ENCODE results near the gene INTS2. TPM values are rescaled to one million over a fixed set of nuclear protein-coding genes. Genes with fewer than 3 reads are reported as not detected.
A peak's percentile ranks its signal among the peaks of the same experiment; 100 is the strongest.
"Not testable (repeated sequence)": the region's sequence is repeated elsewhere in the genome, so short reads cannot be mapped to it uniquely, and the experiment has no call there.

Gene INTS2
- total and polyA plus RNA-seq, 2 donors = 3.9 to 13.1 TPM

DNA sequence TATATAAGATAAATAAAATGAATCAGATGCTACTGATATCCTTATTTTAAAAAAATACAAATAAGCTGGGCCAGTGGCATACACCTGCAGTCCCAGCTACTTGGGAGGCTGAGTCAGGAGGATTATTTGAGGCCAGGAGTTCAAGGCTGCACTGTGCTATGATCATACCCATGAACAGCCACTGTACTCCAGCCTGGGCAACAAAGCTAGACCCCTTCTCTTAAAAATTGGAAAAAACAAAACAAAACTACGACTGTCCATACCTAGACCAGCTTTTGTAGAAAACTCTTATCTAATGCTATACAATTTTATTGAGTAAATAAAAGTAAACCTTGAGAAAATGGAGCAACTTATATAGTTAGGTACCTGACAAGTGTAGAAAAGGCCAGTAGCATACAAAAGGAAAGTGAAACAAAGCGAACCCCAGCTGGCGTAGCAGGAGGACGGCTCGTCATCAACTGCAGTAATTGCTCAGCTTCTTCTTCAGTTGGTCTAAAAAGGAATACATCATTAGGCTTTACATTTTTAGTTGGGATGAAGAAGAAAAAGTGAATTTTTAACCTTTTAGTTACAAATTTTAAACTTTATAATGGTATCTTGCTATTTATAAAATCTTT, 23.6 kb downstream of the INTS2 start:
- peak overlapping the region; percentile 48 to 52 for H3K27ac ChIP-seq (ENCODE audit: low read depth in 1 of 2, low read length in 1 of 2)
- H3K27me3 ChIP-seq (ENCODE audit: control insufficient read depth in 2 of 2, insufficient read depth in 1 of 2, low read length in 1 of 2) = no peaks in the 10 kb centered on the region
- WGBS = 70% methylated on average over 5 of the region's 5 CpGs
- H3K4me3 ChIP-seq (ENCODE audit: low read length in 2 of 2) = peak overlapping the region in 1 of 2 donors; percentile 5
- DNase-seq (ENCODE audit: low read depth in 6 of 9, low spot score in 9 of 9) = peak in 3 of 9 donors; percentile 3 to 39 (median 25)
- peaks cover 9 to 45% of the 10 kb centered on the region in 2 donors for H3K36me3 ChIP-seq (ENCODE audit: control insufficient read depth in 2 of 2, insufficient read depth in 2 of 2, low read length in 1 of 2)
- no peaks in the 10 kb centered on the region for H3K4me1 ChIP-seq (ENCODE audit: control insufficient read depth in 2 of 2, insufficient read depth in 2 of 2, low read length in 2 of 2)
- no peaks in the 10 kb centered on the region for H3K9me3 ChIP-seq (ENCODE audit: control insufficient read depth in 2 of 2, insufficient read depth in 1 of 2, low read length in 1 of 2)

DNA sequence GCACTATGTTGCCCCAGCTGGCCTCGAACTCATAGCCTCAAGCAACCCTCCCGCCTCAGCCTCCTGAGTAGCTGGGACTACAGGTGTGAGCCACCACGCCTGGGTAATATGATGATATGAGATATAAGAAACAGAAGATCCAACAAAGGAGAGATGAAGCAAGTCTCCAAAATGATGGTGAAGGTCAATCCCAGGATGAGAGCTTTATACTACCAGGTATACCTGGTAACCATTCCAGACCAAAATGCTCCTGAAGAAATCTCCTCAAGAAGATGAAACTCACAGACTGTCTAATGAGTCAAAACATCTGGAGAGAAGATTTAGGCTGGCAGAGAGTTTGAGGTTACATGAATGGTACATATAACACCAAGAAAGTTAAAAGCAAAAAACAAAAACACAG, 24.5 kb downstream of the INTS2 start:
- Histone ChIP-seq H3K4me1 (ENCODE audit: control insufficient read depth in 2 of 2, insufficient read depth in 2 of 2, low read length in 2 of 2) (no peaks in the 10 kb centered on the region), H3K27ac (ENCODE audit: low read depth in 1 of 2, low read length in 1 of 2) (no peak overlapping the region), H3K4me3 (ENCODE audit: low read length in 2 of 2) (no peak overlapping the region), H3K9me3 (ENCODE audit: control insufficient read depth in 2 of 2, insufficient read depth in 1 of 2, low read length in 1 of 2) (no peaks in the 10 kb centered on the region), H3K27me3 (ENCODE audit: control insufficient read depth in 2 of 2, insufficient read depth in 1 of 2, low read length in 1 of 2) (no peaks in the 10 kb centered on the region), H3K36me3 (ENCODE audit: control insufficient read depth in 2 of 2, insufficient read depth in 2 of 2, low read length in 1 of 2) (peaks cover 9 to 54% of the 10 kb centered on the region in 2 donors)
- DNase-seq (ENCODE audit: low read depth in 6 of 9, low spot score in 9 of 9) = no peak
- 99% methylated on average over 3 of the region's 3 CpGs for WGBS

DNA sequence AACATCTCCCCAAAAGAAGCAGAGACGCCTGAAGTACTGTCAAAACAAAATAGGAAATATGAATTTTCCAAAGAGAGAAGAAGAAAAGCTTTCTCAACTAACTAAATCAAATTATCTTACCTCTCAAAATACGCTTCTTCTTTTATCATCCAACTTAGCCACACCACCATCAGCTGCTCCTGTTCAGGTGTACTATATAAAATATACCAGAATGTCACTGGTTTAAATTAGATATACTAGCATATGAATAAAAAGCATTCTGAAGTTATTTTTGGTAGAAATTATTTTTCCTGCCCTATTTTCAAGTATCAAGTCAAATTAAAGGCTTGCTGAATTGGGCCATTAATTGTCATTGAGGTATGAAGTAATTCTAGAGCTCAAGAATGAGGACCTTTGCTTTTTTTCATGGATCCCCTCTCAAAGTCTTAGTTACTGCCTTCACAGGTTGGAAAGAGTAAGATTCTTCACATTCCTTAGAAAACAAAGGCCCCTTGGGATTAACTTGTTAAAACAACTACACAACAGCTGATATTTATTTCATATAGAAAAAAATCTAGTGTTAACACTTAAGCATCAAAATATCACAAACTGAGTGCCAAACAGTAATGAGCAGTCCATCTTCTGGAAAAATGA, 30.1 kb downstream of the INTS2 start:
- Histone ChIP-seq H3K27me3 (ENCODE audit: control insufficient read depth in 2 of 2, insufficient read depth in 1 of 2, low read length in 1 of 2) (no peaks in the 10 kb centered on the region), H3K36me3 (ENCODE audit: control insufficient read depth in 2 of 2, insufficient read depth in 2 of 2, low read length in 1 of 2) (peaks cover 0 to 31% of the 10 kb centered on the region in 2 donors), H3K4me1 (ENCODE audit: control insufficient read depth in 2 of 2, insufficient read depth in 2 of 2, low read length in 2 of 2) (no peaks in the 10 kb centered on the region), H3K27ac (ENCODE audit: low read depth in 1 of 2, low read length in 1 of 2) (no peak overlapping the region), H3K4me3 (ENCODE audit: low read length in 2 of 2) (no peak overlapping the region), H3K9me3 (ENCODE audit: control insufficient read depth in 2 of 2, insufficient read depth in 1 of 2, low read length in 1 of 2) (no peaks in the 10 kb centered on the region)
- no peak for DNase-seq (ENCODE audit: low read depth in 6 of 9, low spot score in 9 of 9)
- WGBS = 98% methylated on average over 2 of the region's 2 CpGs

DNA sequence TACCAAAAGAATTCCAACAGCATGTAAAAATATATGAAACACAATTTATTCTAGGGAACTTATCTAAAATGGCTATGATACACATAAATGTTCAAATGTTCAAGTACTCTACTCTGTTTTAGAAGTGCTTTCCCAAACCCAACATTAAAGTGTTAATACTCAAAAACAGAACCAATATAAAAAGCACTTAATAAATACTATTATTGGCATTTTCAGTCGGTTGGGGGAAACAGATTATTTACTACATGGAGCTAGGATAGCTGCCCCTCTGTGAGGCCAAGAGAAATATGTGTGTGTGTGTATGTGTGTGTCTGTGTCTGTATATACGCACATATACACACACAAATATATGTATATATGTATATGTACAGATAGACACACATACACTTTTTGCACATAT, 32.4 kb downstream of the INTS2 start:
- 70% methylated on average over 2 of the region's 2 CpGs for WGBS
- Histone ChIP-seq H3K27me3 (ENCODE audit: control insufficient read depth in 2 of 2, insufficient read depth in 1 of 2, low read length in 1 of 2) (no peaks in the 10 kb centered on the region), H3K36me3 (ENCODE audit: control insufficient read depth in 2 of 2, insufficient read depth in 2 of 2, low read length in 1 of 2) (peaks cover 0 to 27% of the 10 kb centered on the region in 2 donors), H3K4me3 (ENCODE audit: low read length in 2 of 2) (no peak overlapping the region), H3K9me3 (ENCODE audit: control insufficient read depth in 2 of 2, insufficient read depth in 1 of 2, low read length in 1 of 2) (no peaks in the 10 kb centered on the region), H3K27ac (ENCODE audit: low read depth in 1 of 2, low read length in 1 of 2) (no peak overlapping the region), H3K4me1 (ENCODE audit: control insufficient read depth in 2 of 2, insufficient read depth in 2 of 2, low read length in 2 of 2) (no peaks in the 10 kb centered on the region)
- DNase-seq (ENCODE audit: low read depth in 6 of 9, low spot score in 9 of 9) = no peak

DNA sequence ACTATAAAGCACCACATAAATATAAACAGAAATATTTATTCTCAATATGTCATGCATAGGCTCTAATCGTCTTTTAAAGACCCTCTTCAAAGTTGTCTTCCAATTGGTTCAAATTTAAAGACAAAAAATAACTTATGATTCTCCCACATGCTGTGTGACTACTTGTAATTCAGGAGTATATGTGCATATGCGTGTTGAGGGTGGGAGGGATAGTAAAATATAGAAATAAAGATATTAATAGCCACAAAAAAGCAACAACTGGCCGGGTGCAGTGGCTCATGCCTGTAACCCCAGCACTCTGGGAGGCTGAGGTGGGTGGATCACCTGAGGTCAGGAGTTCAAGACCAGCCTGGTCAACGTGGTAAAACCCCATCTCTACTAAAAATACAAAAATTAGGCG, 33.5 kb downstream of the INTS2 start:
- H3K27me3 ChIP-seq (ENCODE audit: control insufficient read depth in 2 of 2, insufficient read depth in 1 of 2, low read length in 1 of 2); H3K4me3 ChIP-seq (ENCODE audit: low read length in 2 of 2): not testable (repeated sequence)
- WGBS = 97% methylated on average over 5 of the region's 5 CpGs

DNA sequence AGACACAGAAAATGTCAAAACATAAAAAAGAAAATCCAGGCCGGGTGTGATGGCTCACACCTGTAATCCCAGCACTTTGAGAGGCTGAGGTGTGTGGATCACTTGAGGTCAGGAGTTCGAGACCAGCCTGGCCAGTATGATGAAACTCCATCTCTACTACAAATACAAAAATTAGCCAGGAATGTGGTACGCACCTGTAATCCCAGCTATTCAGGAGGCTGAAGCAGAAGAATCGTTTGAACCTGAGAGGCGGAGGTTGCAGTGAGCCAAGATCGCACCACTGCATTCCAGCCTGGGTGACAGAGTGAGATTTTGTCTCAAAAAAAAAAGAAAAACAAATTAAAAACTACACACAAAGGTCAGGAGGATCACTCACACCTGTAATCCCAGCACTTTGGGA, 40.0 kb downstream of the INTS2 start:
- not testable (repeated sequence) for H3K4me3 ChIP-seq (ENCODE audit: low read length in 2 of 2); DNase-seq (ENCODE audit: low read depth in 6 of 9, low spot score in 9 of 9); H3K4me1 ChIP-seq (ENCODE audit: control insufficient read depth in 2 of 2, insufficient read depth in 2 of 2, low read length in 2 of 2); H3K27ac ChIP-seq (ENCODE audit: low read depth in 1 of 2, low read length in 1 of 2); H3K9me3 ChIP-seq (ENCODE audit: control insufficient read depth in 2 of 2, insufficient read depth in 1 of 2, low read length in 1 of 2); H3K27me3 ChIP-seq (ENCODE audit: control insufficient read depth in 2 of 2, insufficient read depth in 1 of 2, low read length in 1 of 2)
- 98% methylated on average over 6 of the region's 6 CpGs for WGBS
- H3K36me3 ChIP-seq (ENCODE audit: control insufficient read depth in 2 of 2, insufficient read depth in 2 of 2, low read length in 1 of 2) = peaks cover 5 to 34% of the 10 kb centered on the region in 2 donors

More for the DNA sequence above, 33.5 kb downstream of the INTS2 start:
- not testable (repeated sequence) for H3K4me1 ChIP-seq (ENCODE audit: control insufficient read depth in 2 of 2, insufficient read depth in 2 of 2, low read length in 2 of 2); H3K9me3 ChIP-seq (ENCODE audit: control insufficient read depth in 2 of 2, insufficient read depth in 1 of 2, low read length in 1 of 2); H3K27ac ChIP-seq (ENCODE audit: low read depth in 1 of 2, low read length in 1 of 2); DNase-seq (ENCODE audit: low read depth in 6 of 9, low spot score in 9 of 9)
- peaks cover 0 to 26% of the 10 kb centered on the region in 2 donors for H3K36me3 ChIP-seq (ENCODE audit: control insufficient read depth in 2 of 2, insufficient read depth in 2 of 2, low read length in 1 of 2)

DNA sequence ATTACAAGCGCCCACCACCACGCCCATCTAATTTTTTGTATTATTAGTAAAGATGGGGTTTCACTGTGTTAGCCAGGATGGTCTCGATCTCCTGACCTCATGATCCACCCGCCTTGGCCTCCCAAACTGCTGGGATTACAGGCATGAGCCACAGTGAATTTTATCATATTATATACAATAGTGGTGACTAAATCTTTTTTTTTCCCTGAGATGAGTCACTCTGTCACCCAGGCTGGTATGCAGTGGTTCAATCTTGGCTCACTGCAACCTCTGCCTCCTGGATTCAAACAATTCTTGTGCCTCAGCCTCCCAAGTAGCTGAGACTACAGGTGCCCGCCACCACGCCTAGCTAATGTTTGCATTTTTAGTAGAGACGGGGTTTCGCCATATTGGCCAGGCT, 41.9 kb downstream of the INTS2 start:
- not testable (repeated sequence) for H3K27ac ChIP-seq (ENCODE audit: low read depth in 1 of 2, low read length in 1 of 2); H3K9me3 ChIP-seq (ENCODE audit: control insufficient read depth in 2 of 2, insufficient read depth in 1 of 2, low read length in 1 of 2); H3K27me3 ChIP-seq (ENCODE audit: control insufficient read depth in 2 of 2, insufficient read depth in 1 of 2, low read length in 1 of 2); H3K4me3 ChIP-seq (ENCODE audit: low read length in 2 of 2); DNase-seq (ENCODE audit: low read depth in 6 of 9, low spot score in 9 of 9); H3K4me1 ChIP-seq (ENCODE audit: control insufficient read depth in 2 of 2, insufficient read depth in 2 of 2, low read length in 2 of 2)
- peaks cover 5 to 33% of the 10 kb centered on the region in 2 donors for H3K36me3 ChIP-seq (ENCODE audit: control insufficient read depth in 2 of 2, insufficient read depth in 2 of 2, low read length in 1 of 2)
- WGBS = 99% methylated on average over 8 of the region's 8 CpGs

DNA sequence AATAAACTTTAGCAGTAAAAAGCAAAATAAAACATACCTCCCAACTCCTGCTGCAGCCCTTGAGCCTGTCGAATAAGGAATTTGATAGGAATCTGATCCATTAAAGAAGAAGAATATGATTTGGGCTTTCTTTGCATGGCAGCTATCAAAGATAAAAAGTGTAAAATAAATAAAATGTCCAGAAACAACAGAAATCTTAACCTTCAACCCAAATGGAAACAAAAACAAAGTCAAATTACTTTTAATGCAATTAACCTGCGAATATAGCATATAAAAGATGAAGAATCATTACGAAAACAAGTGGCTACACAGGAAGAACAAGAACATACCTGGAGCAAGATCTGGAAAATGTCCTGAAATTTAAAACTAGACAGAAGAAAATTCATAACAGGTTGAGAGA, 42.9 kb downstream of the INTS2 start:
- Histone ChIP-seq H3K9me3 (ENCODE audit: control insufficient read depth in 2 of 2, insufficient read depth in 1 of 2, low read length in 1 of 2) (no peaks in the 10 kb centered on the region), H3K27ac (ENCODE audit: low read depth in 1 of 2, low read length in 1 of 2) (no peak overlapping the region), H3K4me1 (ENCODE audit: control insufficient read depth in 2 of 2, insufficient read depth in 2 of 2, low read length in 2 of 2) (no peaks in the 10 kb centered on the region), H3K36me3 (ENCODE audit: control insufficient read depth in 2 of 2, insufficient read depth in 2 of 2, low read length in 1 of 2) (peaks cover 12 to 32% of the 10 kb centered on the region in 2 donors), H3K4me3 (ENCODE audit: low read length in 2 of 2) (no peak overlapping the region), H3K27me3 (ENCODE audit: control insufficient read depth in 2 of 2, insufficient read depth in 1 of 2, low read length in 1 of 2) (no peaks in the 10 kb centered on the region)
- no peak for DNase-seq (ENCODE audit: low read depth in 6 of 9, low spot score in 9 of 9)
- 98% methylated on average over 3 of the region's 3 CpGs for WGBS

DNA sequence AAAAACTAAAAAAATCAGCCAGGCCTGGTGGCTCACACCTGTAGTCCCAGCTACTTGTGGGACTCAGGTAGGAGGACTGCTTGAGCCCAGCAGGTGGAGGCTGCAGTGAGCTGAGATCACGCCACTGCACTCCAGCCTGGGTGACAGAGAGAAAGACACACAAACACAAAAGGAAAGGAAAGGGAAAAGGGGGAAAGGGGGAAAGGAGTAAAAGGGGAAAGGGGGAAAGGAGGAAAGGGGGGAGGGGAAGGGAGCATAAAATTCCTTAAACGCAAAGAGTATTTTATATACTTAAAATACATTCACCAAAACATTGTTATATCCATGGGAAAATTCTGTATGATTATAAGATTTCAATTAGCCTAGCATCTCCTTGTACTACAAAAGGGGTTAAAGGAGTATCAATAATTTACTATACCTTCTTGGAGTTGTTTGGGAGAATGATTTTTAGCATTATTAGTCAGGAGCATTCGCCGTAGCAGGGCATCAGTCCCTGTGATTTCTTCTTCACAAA, 47.1 kb downstream of the INTS2 start:
- H3K9me3 ChIP-seq (ENCODE audit: control insufficient read depth in 2 of 2, insufficient read depth in 1 of 2, low read length in 1 of 2) = no peaks in the 10 kb centered on the region
- no peaks in the 10 kb centered on the region for H3K27me3 ChIP-seq (ENCODE audit: control insufficient read depth in 2 of 2, insufficient read depth in 1 of 2, low read length in 1 of 2)
- H3K27ac ChIP-seq (ENCODE audit: low read depth in 1 of 2, low read length in 1 of 2) = no peak overlapping the region
- DNase-seq (ENCODE audit: low read depth in 6 of 9, low spot score in 9 of 9) = no peak
- H3K4me3 ChIP-seq (ENCODE audit: low read length in 2 of 2) = no peak overlapping the region
- 99% methylated on average over 4 of the region's 4 CpGs for WGBS
- no peaks in the 10 kb centered on the region for H3K4me1 ChIP-seq (ENCODE audit: control insufficient read depth in 2 of 2, insufficient read depth in 2 of 2, low read length in 2 of 2)
- peaks cover 16 to 33% of the 10 kb centered on the region in 2 donors for H3K36me3 ChIP-seq (ENCODE audit: control insufficient read depth in 2 of 2, insufficient read depth in 2 of 2, low read length in 1 of 2)

Measured in thymus (tissue), 11 donors.